IPS DF 4.7 (cell line): ENCODE measurements around the gene IQSEC2.

ENCODE experiments used
- DNase-seq: peaks from one replicate; pipeline ENCODE4 v3.0.0-alpha.2; 2013; ENCODE audit warnings: low spot score; ENCODE audit errors: extremely low read depth

The IQSEC2 gene

DNA sequence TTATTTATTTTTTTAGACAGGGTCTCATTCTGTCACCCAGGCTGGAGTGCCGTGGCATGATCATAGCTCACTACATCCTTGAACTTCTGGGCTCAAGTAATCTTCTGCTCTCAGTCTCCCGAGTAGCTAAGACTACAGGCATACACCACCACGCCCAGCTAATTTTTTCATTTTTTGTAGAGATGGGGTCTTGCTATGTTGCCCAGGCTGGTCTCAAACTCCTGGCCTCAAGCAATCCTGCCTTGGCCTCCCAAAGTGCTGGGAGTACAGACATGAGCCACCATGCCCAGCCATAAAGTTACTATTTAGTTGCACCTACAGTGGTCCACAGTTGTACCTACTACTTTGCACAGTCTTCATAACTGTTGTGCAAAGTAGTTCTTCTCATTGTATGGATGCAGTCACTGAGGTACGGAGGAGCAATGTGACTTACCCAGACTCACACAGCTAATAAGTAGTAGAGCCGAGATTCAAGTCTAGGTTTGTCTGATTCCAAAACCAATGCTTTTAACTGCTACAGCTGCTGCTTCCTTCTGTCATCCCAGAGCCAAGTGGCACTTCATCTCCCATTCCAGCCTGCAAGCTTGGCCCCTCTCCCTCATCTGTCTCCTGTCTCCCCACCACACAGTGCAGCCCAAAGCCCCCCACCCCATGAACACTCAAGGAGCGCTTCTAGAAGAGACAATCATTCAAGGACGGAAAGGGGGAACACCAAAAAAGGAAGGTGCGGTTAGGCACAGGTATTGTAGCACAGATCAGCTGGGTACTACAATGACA is 24.0 kb upstream of the IQSEC2 start:
- no peak for DNase-seq

DNA sequence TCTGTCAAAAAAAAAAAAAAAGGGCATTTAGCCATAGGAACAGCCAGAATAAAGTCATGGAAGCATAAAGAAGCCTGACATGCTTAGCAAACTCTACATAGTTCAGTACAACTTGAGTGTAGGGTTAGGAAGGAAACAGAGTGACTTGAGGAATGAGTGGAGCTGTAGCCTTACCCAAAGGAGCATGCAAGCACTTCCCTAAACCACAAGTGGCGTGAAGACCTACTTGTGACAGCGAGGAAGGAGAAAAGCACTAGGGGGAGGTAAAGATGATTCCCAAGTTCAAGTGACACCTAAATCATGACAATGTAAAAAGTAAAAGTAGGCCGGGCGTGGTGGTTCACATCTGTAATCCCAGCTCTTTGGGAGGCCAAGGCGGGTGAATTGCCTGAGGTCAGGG is 21.8 kb upstream of the IQSEC2 start:
- DNase-seq: no peak

DNA sequence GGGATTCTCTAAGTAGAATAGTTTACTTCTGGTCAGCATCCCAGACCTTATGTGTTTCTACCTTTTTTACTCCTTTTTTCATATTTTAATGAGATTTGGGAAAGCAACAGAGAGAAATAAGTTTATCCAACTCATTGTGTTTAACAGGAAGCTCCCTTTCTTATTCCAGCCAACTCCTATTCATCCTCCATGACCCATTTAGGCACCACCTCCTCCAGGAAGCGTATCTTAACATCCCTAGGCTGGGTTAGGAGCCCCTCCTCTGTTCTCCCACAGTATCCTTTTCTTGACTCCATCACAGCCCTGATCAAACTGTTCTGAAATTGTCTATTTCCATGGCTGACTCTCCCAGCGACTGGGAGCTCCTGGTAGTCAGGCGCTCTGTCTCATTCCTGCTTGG is 18.8 kb upstream of the IQSEC2 start:
- no peak for DNase-seq

DNA sequence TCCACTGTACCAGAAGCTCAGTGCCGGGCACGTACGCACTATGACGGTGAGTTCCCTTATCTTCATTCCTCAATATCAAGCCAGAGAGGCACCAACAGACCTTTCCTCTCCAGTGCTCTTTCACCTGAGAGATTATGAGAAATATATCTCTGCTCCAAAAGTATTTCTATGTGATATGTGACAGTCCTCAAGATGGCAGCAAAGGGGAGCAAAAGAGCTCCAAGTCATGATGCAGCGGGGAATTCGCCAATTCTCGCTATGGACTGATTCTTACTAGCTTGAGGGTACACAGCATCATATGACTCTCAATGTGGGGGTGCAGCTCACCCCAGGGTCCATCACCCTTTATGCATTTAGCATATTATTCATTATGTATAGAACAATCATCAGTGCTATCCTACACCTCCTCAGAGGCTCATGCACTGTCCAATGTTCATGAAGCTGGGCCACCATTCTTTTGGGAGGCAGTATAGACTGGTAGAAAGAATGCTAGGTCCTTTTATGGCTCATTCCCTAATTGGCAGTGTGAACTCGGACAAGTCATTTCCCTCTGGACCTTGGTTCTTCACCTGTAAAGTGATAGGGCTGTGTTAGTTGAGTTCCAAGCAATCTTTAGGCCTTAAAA is 12.8 kb upstream of the IQSEC2 start:
- no peak for DNase-seq

- DNase-seq: no peak
These were observed 10.2 kb upstream of the IQSEC2 start for GRCh38 chrX:53291596-53291995.

DNA sequence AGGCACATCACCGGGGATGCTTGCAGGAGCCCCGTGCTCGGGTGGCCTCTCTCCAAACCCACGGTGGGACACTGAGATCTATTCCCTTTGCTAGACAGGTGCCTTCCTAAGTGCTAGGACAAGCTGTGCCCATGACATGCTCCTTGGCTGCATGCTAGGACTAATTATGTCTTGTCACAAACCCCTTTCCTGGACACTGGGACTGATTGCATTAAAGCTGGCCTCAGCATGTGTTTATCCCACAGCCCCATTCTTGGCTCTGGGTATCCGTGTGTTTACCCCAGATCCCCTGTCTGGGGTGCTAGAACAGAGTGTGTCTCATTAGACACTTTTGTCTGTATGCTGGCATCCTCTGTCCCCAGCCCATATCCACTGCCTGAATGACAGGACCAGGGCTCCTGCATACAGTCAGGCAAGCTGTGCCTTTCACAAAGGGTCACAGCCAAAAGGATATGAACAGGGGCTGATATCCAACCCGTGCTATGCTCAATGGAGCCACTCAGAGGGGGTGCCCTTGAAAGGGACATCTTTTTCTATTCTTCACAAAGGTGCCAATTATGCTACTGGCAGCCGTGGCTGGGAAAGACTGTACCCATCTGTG is 9.2 kb upstream of the IQSEC2 start:
- no peak for DNase-seq

DNA sequence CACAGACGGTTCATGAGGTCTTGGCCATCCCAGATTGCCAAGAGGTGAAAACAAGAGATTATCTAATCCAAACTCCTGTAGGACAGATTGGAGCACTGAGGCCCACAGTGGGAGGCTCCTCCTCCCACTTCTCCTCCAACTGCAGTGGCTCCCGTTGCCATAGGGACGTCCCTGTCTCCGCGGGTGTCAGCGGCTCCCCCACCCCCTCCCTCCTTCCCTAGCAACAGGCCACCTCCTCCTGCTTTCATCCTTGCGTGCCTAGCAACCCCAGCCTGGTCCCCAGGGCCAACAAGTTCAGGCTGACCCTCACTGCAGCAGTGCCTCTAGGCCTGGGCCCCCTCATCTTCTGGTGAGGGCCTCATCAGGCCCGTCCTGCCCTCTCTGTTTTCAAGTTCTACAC is 6.8 kb upstream of the IQSEC2 start:
- DNase-seq: no peak

DNA sequence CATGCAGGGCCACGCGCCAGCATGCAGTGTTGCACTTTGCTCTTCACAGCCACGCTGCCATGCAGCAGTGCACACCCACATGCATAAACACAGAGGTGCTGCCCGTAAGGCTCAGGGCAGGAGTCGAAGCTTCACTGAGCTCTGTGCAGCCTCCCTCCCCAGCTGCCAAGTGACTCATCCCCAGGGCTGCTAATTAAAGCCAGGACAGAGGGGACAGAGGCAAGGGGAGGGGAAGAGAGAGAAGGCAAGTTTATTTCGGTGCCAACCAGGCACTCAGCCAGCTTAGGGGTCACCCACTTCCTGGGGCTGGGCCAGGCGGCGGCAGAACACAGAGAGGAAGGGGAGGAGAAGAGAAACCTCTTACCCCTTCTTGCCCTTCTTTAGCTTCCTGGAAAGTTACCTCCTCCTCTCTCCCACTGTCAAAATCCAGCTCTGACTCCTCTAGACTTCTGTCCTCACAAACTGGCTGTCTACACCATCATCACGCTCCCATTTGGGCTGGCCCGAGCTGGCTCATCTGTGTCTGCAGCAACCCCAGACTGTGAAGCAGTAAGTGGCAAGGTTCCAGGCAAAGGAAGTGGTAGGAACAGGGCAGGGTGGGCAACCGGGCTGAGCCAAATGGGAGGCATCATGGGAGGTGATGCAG is 6.2 kb upstream of the IQSEC2 start:
- DNase-seq: no peak

GRCh38 chrX:53286171-53286570 is 4.8 kb upstream of the IQSEC2 start:
- DNase-seq: no peak

DNA sequence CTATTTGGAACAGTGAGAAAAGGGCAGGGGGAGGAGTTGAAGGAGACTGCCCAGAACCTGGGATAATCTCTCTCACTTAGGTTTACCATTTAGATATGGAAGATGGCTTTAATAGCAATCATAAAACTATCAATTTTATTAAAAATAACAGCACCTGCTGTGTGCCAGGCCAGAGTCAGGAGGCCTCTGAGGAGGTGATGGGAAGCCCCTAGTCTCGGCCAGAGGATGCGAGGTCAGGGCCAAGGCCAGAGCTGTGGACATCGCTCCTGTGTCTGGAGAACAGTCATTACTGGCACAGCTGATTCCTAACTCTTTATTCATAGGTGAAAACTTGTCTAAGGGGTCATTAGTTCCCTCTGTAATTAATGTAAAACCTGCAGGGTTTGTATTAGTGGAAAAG is 4.2 kb upstream of the IQSEC2 start:
- DNase-seq: no peak

GRCh38 chrX:53284684-53285447 is 3.5 kb upstream of the IQSEC2 start:
- no peak for DNase-seq

- DNase-seq: no peak
These were observed 2.2 kb upstream of the IQSEC2 start for GRCh38 chrX:53283567-53283966.

DNA sequence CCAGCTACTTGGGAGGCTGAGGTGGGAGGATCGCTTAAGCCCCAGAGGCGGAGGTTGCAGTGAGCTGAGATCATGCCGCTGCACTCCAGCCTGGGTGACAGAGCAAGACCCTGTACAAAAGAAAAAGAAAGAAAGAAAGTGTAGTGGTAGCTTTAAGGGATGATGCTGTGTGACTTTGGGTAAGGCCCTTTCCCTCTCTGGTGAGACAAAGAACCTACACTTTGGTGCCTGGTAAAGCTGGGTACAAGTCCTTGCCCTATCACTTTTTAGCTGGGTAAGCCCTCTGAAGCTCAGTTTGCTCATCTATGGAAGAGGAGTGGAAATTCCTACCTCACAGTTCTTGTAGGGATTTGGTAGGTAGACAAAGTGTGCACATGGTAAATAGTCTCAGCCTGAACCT is 1.7 kb upstream of the IQSEC2 start:
- DNase-seq: no peak

DNA sequence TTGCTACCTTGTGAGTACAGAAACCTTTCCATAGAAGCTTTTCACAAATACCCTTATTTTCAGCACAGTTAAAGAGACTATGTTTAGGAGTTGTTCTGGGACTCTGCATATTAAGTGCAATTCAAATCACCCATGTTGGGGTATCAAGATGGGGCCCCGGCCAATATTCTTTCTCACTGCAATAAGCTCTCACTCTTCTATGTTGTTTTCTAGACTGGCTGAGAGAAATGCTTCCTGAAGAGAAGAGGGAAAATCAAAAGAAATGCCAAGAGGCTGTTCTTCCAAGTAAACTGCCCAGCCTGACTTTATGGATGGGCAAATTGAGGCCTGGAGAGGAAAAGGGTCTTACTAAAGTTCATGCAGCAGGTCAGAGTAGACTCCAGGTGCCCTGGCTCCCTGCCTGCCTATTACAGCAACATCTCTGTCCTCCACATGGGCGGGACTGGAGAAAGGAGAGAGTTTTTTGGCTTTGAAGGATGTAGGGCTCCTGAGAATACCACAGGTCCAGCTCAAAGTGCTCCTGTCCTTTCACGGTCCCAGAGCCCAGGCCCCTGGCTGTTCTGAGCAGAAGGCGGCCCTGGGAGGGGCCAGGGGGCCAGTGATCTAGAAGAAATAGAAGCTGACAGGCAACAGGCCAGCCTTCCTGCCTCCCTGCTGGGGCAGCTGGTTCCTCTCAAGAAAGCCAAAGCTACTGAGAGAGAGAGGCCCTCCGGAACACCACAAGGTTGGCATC is 745 bp upstream of the IQSEC2 start:
- no peak for DNase-seq

DNA sequence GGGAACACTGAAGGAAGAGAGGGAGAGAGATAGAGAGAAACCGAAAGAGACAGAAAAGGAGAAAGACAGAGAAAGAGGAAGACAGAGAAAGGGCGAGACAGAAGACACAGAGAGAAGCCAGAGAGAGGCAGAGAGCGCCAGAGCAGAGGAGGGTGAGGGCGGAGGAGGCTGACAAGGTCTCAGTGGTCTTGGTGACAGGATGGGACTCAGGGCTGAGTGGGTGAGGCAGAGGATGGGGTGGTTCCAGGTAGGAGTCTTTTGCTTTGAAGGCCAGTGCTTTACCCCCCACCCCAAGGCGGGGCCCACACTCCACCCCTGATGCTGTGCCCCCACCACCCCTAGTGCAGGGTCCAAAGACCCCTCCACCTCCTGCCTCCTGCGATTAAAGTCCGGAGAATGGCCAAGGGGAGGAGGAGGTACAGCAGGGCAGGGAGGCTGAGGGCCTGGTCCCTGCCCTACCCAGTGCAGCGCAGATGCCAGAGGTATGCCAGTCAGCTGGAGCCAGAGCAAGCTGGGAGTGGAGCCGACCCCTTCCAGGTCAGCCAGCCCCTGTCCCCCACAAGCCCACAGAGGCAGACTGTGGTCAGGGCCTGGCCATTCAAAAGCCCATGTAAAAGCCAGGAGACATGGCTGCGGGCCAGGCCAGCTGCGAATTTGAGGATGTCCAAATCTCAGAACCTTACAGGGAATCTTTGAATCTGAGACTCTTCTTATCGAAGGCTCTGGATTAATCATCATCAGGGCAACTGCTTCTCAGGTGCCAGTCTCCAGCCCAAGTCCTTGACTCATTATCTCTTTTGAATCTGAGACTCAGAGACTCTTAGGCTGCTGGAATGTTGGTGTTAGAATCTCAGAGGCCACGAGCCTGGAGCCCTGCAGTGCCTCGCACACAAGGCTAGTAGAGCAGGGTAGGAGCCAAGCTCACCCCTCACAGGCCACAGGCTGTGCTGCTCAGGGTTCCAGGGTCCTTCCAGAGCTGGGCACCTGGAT is 758 bp downstream of the IQSEC2 start:
- no peak for DNase-seq

DNA sequence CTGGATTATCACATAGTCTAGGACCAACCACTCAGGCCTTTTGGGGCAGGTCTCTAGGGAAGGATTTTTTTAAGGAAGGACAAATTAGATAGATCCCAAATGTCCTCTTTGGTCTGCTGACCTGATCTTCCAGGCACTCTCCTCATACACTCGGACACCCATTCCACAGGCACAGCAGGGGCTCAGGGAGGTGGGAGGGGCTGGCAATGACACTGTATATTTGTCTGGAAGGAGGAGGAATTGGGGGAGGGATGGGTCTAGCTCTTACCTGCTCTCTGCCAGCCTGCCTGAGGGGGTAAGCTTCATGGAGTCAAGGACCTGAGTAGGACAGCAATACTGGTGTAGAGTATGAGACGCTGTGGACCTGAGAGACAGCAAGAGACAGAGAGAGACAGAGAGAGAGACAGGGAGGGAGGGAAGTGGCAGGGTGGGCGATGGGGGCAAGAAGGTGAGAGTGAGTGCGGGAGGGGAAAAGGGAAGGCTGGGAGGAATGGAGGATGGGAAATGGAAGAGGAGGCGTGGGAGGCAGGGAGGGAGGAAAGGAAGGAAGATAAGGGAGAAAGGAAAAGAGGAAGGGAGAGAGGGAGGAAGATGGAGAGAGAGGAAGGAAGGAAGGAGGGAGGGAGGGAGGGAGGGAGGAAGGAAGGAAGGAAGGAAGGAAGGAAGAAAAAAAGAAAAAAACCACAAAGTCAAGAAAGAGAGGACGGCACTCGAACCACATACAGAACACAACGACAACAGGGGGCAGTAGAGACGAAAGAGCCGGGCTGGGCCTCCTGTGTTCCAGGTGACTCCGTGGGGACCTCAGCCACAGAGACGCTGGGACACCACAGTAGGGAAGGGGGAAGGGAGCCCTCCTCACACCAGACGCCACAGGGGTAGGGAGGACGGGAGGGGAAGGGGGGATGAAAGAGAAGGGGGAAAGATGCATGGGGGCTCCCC is 1.8 kb downstream of the IQSEC2 start:
- no peak for DNase-seq

- no peak for DNase-seq
These were observed 8.5 kb downstream of the IQSEC2 start for GRCh38 chrX:53272808-53273337.

DNA sequence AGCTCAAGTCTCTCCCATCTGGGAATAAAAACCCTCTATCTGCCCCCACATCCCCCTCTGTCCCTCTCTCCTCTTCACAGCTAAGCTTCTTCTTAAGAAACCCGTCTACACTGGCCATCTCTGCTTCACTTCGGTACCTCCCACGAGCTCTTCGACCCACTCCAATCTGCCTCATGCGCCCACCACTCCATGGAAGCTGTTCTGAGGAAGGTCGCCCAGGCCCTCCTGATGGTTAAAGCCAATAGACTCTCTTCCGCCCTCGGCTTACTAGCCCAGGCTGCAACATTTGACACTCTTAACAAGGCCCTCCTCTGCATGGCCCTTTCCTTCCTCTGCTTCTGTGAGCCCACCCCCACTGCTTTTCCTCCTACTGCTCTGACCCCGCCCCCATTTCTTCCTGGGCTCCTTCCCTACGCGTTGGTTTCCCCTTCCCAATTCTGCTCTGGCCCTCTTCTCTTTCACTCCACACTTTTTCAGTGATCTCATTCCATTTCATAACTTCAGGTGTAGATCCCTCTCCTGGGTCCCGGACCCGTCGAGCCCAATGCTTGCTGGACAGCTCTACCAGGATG is 11.8 kb downstream of the IQSEC2 start:
- no peak for DNase-seq
